HG03521 (cell line): ENCODE data around the gene NCKAP5L.
"Not testable (repeated sequence)": the region's sequence is repeated elsewhere in the genome, so short reads cannot be mapped to it uniquely, and the experiment has no call there.

Source experiments
- ATAC-seq: cut with Tn5 transposase; IDR thresholded peaks from one replicate; pipeline ENCODE4 v1.9.1; 2021; ENCODE audit warnings: mild to moderate bottlenecking, moderate library complexity; ENCODE audit not compliant: unreplicated experiment

NCKAP5L gene, protein sequence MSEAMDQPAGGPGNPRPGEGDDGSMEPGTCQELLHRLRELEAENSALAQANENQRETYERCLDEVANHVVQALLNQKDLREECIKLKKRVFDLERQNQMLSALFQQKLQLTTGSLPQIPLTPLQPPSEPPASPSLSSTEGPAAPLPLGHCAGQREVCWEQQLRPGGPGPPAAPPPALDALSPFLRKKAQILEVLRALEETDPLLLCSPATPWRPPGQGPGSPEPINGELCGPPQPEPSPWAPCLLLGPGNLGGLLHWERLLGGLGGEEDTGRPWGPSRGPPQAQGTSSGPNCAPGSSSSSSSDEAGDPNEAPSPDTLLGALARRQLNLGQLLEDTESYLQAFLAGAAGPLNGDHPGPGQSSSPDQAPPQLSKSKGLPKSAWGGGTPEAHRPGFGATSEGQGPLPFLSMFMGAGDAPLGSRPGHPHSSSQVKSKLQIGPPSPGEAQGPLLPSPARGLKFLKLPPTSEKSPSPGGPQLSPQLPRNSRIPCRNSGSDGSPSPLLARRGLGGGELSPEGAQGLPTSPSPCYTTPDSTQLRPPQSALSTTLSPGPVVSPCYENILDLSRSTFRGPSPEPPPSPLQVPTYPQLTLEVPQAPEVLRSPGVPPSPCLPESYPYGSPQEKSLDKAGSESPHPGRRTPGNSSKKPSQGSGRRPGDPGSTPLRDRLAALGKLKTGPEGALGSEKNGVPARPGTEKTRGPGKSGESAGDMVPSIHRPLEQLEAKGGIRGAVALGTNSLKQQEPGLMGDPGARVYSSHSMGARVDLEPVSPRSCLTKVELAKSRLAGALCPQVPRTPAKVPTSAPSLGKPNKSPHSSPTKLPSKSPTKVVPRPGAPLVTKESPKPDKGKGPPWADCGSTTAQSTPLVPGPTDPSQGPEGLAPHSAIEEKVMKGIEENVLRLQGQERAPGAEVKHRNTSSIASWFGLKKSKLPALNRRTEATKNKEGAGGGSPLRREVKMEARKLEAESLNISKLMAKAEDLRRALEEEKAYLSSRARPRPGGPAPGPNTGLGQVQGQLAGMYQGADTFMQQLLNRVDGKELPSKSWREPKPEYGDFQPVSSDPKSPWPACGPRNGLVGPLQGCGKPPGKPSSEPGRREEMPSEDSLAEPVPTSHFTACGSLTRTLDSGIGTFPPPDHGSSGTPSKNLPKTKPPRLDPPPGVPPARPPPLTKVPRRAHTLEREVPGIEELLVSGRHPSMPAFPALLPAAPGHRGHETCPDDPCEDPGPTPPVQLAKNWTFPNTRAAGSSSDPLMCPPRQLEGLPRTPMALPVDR (N-terminal part only)

DNA sequence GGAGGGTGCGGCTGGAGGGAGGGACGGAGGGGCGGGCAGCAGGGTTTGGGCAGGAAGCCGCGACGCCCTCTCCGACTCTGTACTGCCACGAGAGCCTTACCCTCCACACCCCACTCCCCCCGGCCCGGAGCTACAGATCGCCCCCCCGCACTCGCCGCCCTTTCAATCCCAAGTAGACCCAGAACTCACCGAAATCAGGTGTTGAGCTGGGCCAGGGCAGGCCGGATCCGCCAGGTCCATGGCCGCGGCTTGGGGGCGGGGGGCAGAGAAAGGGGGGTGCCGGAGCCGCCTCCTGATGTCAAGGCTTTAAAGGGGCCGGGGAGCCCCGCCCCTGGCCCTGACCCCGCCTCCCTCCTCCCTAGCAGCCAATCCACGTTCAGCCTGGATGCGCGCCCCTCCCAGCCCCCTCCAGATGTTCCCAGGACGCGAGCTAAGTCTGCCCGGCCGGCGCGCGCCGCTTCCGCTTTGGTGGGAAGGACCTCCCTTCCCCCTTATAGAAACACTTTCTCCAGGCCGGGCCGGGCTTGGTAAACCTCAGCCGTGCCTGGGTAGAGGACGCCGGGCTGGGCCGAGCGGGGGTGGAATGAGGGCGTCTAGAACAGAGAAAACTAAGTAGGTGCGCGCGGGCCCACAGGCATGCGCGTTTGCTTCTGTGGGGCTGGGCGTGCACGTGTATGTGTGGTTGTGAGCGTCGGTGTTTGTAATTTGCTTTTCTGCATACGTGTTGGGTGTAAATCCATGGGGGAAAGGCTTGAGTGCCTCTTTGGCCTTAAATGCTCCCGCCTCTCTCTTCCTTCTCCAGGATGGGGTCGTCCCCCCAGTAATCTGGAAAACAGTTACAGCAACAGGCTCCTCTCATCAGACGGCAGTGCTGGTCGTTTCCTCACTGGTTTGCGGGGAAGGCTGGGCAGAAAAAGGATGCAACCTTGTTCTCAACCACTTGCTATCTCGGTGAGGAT is at the start of gene NCKAP5L:
Gene NCKAP5L (minus strand): TSS at position 281 of the 959 bp plus-strand sequence. CDS start 24,369 bp downstream, outside the sequence.
- peak; percentile 83 for ATAC-seq

- ATAC-seq: no peak
Measured at GRCh38 chr12:49877066-49877465, 48.9 kb upstream of the NCKAP5L start.

- ATAC-seq: no peak
Measured at GRCh38 chr12:49876070-49876469, 47.9 kb upstream of the NCKAP5L start.

DNA sequence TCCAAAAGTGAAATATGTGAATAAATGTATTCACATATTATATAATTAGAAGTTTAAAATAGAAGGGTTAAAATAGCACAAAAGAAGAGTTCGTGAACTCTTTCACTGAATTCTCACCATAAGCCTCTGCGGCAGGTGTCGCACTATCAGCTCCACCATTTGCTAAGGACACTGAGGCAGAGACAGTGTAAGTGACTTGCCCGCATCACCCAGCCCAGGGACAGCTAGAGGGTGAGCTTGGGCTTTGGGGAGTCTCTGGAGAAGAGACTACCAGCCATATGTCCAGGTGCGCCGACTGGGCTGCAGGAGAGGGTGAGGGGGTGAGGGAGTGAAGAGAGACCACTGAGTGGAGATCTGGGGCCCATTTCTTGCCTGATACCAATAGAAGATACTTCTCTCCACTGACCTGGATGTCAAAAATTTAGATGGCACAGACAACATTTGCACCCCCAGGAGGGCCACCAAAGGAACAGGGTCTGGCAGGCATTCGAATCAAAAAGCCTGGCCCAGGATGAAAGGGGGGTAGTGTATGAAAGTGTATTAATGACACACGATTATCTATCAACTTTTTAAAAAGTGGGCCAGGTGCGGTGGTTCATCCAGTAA is 47.0 kb upstream of the NCKAP5L start:
- ATAC-seq: no peak

GRCh38 chr12:49874142-49874897 is 46.1 kb upstream of the NCKAP5L start:
- ATAC-seq: no peak

GRCh38 chr12:49873361-49873934 is 45.2 kb upstream of the NCKAP5L start:
- no peak for ATAC-seq

DNA sequence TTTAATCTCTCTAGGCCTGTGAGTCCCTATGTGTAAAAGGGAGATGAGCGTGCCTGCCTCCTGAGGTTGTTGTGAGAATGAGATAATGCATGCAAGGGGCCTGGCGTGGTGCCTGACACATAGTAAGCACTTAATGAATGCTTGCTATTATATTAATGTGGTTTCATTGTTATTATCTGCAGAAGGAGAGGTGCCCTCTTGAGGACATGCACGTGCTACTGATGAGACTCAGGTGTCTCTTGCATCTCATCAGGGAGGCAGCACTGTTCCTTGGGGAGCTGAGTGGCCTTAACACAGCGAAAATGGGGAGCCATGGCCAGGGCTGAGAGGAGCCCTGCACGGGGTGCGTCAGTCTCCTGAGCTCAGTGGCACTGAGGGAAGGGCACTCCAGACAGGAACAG is 44.6 kb upstream of the NCKAP5L start:
- ATAC-seq: no peak

GRCh38 chr12:49872381-49872780 is 44.2 kb upstream of the NCKAP5L start:
- no peak for ATAC-seq

- not testable (repeated sequence) for ATAC-seq
Measured at GRCh38 chr12:49871811-49872251, 43.6 kb upstream of the NCKAP5L start.

- no peak for ATAC-seq
Measured at GRCh38 chr12:49871263-49871561, 43.0 kb upstream of the NCKAP5L start.

- ATAC-seq: no peak
Measured at GRCh38 chr12:49870501-49871262, 42.5 kb upstream of the NCKAP5L start.

DNA sequence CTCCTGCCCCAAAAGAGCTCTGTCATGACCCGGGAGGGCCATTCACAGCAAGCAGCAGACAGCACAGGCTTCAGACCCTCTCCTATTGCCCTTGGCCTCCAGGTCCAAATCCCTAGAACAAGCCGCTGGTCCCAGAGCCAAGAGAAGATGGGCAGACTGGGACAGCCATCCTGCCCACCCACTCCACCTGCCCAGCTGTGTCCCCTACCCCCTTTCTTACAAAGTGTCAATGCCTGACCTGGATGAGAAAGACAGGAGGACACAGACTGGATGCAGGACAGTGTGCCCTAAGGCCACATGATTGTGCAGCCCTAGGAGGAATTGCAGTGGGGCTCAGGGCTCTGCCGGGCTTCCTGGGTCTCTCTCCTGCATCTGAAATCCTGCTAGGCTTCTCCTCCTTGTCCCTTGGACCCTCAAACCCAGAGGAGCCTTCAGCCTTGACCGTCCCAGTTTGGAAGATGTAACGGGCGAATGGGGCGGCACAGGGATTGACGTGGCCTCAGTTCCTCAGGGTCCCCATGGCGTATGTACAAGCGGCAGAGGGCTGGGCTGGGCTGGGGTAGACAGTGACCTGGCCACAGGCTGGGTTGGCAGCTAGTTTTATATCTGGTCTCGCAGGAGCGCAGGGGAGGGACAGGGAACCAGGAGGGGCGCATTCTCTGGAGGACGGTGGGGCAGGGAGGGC is 41.7 kb upstream of the NCKAP5L start:
- no peak for ATAC-seq

- no peak for ATAC-seq
Measured at GRCh38 chr12:49868952-49869815, 41.0 kb upstream of the NCKAP5L start.

DNA sequence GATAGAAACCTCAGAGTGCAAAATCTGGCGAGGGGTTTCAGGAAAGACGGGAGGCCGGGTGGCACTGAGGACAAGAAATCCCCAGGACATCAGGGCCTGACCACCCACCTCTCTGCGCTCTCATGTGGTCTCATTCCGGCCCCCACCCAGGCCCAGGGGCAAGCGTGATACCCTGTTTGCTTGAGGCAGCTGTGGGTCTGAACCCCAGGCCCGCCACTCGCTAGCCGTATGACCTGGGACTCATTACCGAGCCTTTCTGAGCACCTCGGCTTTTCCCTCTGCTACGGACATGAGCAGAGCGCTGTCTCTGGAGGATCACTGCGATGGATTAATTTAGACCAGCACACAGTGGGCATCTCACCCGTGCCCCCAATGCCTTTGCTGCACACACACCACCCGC is 40.2 kb upstream of the NCKAP5L start:
- no peak for ATAC-seq

- ATAC-seq: no peak
Measured at GRCh38 chr12:49867570-49868341, 39.5 kb upstream of the NCKAP5L start.
